OCI-LY7 (cell line): Measurements from ENCODE around the gene ISYNA1. TPM values are rescaled to one million over a fixed set of nuclear protein-coding genes. Genes with fewer than 3 reads are reported as not detected.

Experiments
- Bru-seq: library from RNA; stranded (reverse); fragments of 400-500 nt; gene quantifications from one replicate; lab custom pipeline; 2021; lab: Mats Ljungman, UMichigan
- BruChase-seq, 2 experiments: library from RNA; stranded (reverse); fragments of 400-500 nt; gene quantifications; one replicate each; lab custom pipeline; 2021; lab: Mats Ljungman, UMichigan
- BruUV-seq: library from RNA; stranded (reverse); fragments of 400-500 nt; replicated peaks from 2 replicates; lab custom pipeline; 2021; lab: Mats Ljungman, UMichigan
- CTCF ChIA-PET: fragments of 300-600 bp; sonication (Branson Sonifier 250); formaldehyde crosslinking; loops from one replicate; lab custom pipeline; 2022; ENCODE audit warnings: antibody characterized with exemption; ENCODE audit not compliant: unreplicated experiment; lab: Charles Lee
- POLR2A ChIA-PET: fragments of 300-600 bp; sonication (Branson Sonifier 250); formaldehyde crosslinking; loops from one replicate; lab custom pipeline; 2022; ENCODE audit warnings: antibody characterized with exemption; lab: Charles Lee
- DNase-seq: peaks from one replicate; pipeline ENCODE4 v3.0.0-alpha.2; 2015; ENCODE audit warnings: low spot score
- H2AFZ ChIP-seq: fragments of 200-600 bp; sonication (generic), shearing (Covaris generic); 2 replicates; pipeline ENCODE4 v1.6.1; 2014; ENCODE audit warnings: mild to moderate bottlenecking, antibody characterized with exemption, low read length, moderate library complexity
- H3K27ac ChIP-seq: fragments of 200-600 bp; sonication (generic); 2 replicates; pipeline ENCODE4 v1.5.1; 2014; ENCODE audit warnings: mixed run types, low read depth, mild to moderate bottlenecking, moderate library complexity, low read length, inconsistent platforms; ENCODE audit not compliant: poor library complexity, severe bottlenecking
- H3K36me3 ChIP-seq: fragments of 200-600 bp; sonication (generic); 2 replicates; pipeline ENCODE4 v1.6.1; 2014; ENCODE audit warnings: mild to moderate bottlenecking, antibody characterized with exemption, low read length, moderate library complexity, mixed read lengths; ENCODE audit not compliant: insufficient read depth
- H3K4me1 ChIP-seq: fragments of 200-600 bp; sonication (generic); 2 replicates; pipeline ENCODE4 v1.5.1; 2014; ENCODE audit warnings: mild to moderate bottlenecking, low read length; ENCODE audit not compliant: insufficient read depth, poor library complexity, severe bottlenecking
- H3K4me2 ChIP-seq: fragments of 200-600 bp; sonication (generic); 2 replicates; pipeline ENCODE4 v1.6.1; 2014; ENCODE audit warnings: mild to moderate bottlenecking, low read length
- H3K4me3 ChIP-seq: fragments of 200-600 bp; sonication (generic); 2 replicates; pipeline ENCODE4 v1.5.1; 2014; ENCODE audit warnings: mild to moderate bottlenecking, low read depth, low read length; ENCODE audit not compliant: poor library complexity, severe bottlenecking
- H3K79me2 ChIP-seq: fragments of 200-600 bp; sonication (generic); 2 replicates; pipeline ENCODE4 v1.6.1; 2016; ENCODE audit warnings: low read depth, mild to moderate bottlenecking, low read length, moderate library complexity, mixed read lengths; ENCODE audit not compliant: insufficient read depth
- H3K9me2 ChIP-seq: fragments of 200-600 bp; sonication (generic); 2 replicates; pipeline ENCODE4 v1.6.1; 2016; ENCODE audit warnings: mild to moderate bottlenecking, low read length, mixed read lengths; ENCODE audit not compliant: insufficient read depth
- H3K9me3 ChIP-seq: fragments of 200-600 bp; sonication (generic); 2 replicates; pipeline ENCODE4 v1.6.1; 2014; ENCODE audit warnings: mild to moderate bottlenecking, mixed run types, low read length, mixed read lengths
- H4K20me1 ChIP-seq: fragments of 200-600 bp; sonication (generic); 2 replicates; pipeline ENCODE4 v1.6.1; 2014; ENCODE audit warnings: mild to moderate bottlenecking, antibody characterized with exemption, low read length, moderate library complexity, mixed read lengths; ENCODE audit not compliant: insufficient read depth
- CTCF ChIP-seq: fragments of 200-600 bp; sonication (generic); conservative IDR thresholded peaks from 2 replicates; pipeline ENCODE4 v1.5.1; 2014; ENCODE audit warnings: mild to moderate bottlenecking, antibody characterized with exemption, low read length, moderate library complexity, mixed read lengths
- EZH2phosphoT487 ChIP-seq: fragments of 200-600 bp; sonication (generic); IDR thresholded peaks from 2 replicates; pipeline ENCODE4 v1.6.1; 2018; ENCODE audit warnings: low read depth, borderline replicate concordance, mild to moderate bottlenecking, mixed run types, antibody characterized with exemption, low read length, moderate library complexity, mixed read lengths
- intact Hi-C: fragments of 100-400 bp; cut with micrococcal nuclease; formaldehyde crosslinking; loops from one replicate; pipeline ENCODE4 v1.10.0; 2022; ENCODE audit not compliant: unreplicated experiment
- long read RNA-seq: library from polyadenylated mRNA; stranded (forward); transcript quantifications from one replicate; pipeline ENCODE4 v2.0.0, GENCODE V29; 2022
- total RNA-seq, 2 experiments: library from RNA; depleted of rRNA in 1 of 2; stranded (reverse); fragments of >200 nt in 1 of 2; shearing (Covaris generic) in 1 of 2; gene quantifications; 2 replicates each; pipeline ENCODE4 v1.2.3, GENCODE V29; 2014 to 2022

Gene ISYNA1
- total RNA-seq (2014; rRNA removed; shearing (Covaris generic)) (0.72 and 1.8 TPM in 2 replicates), total RNA-seq (2022) (8.9 and 10.9 TPM in 2 replicates), Bru-seq, nascent RNA (percentile 34 among the genes with signal in this experiment), BruChase-seq, experiment 1, labeled RNA remaining after a 6-hour chase (percentile 55 among the genes with signal in this experiment), BruChase-seq, experiment 2, labeled RNA remaining after a 2-hour chase (percentile 46 among the genes with signal in this experiment)
- long read RNA-seq, partial matches to known transcripts: 1 of 2 reads
- long read RNA-seq, other reads (novel, unspliced or antisense): 1 of 2 reads

GRCh38 chr19:18437491-18438330 is at the start of gene ISYNA1:
Gene ISYNA1 (minus strand): TSS chr19:18438133. CDS start chr19:18437979, 154 bp downstream.
- 0 out of 2 replicates have a peak, but pooled peaks cover 6% of the 10 kb centered on the region for H3K9me3 ChIP-seq
- no peak for DNase-seq
- intact Hi-C loops: no loop called here
- no peak within 1 kb of the TSS for H3K27ac ChIP-seq
- peaks cover 18% of the 10 kb centered on the region for H3K4me1 ChIP-seq
- ChIA-PET POLR2A (no interaction called here), CTCF (interaction anchor here (0.6 kb wide), 1 partner anchor 31 kb away, joined by 7 read pairs; no protein-coding TSS in a partner anchor)
- H3K4me3 ChIP-seq: peak within 1 kb of the TSS; percentile 35
- no peaks in the 10 kb centered on the region for H3K9me2 ChIP-seq
- TF ChIP-seq CTCF (no peak), EZH2phosphoT487 (no peak)
- H3K36me3 ChIP-seq: peaks cover 6% of the 10 kb centered on the region
- no peaks in the 10 kb centered on the region for H3K79me2 ChIP-seq
- no peak within 1 kb of the TSS for H2AFZ ChIP-seq
- H4K20me1 ChIP-seq: no peaks in the 10 kb centered on the region
- H3K4me2 ChIP-seq: peak within 1 kb of the TSS; percentile 60
- BruUV-seq: no TSS peak

GRCh38 chr19:18486746-18487145 is 48.8 kb upstream of the ISYNA1 start:
- H3K4me3 ChIP-seq: no peak overlapping the region
- POLR2A ChIA-PET: no interaction called here
- no peak overlapping the region for H3K27ac ChIP-seq
- no peaks in the 10 kb centered on the region for H3K79me2 ChIP-seq
- CTCF ChIA-PET: no interaction called here
- H2AFZ ChIP-seq: no peak overlapping the region
- H3K36me3 ChIP-seq: no peaks in the 10 kb centered on the region
- no peaks in the 10 kb centered on the region for H3K9me3 ChIP-seq
- H3K9me2 ChIP-seq: no peaks in the 10 kb centered on the region
- intact Hi-C loops: no loop called here
- no peaks in the 10 kb centered on the region; the same call in 1 of the 2 replicates for H4K20me1 ChIP-seq
- H3K4me2 ChIP-seq: no peak overlapping the region
- no peak for TF ChIP-seq CTCF
- TF ChIP-seq EZH2phosphoT487: no peak
- no TSS peak for BruUV-seq
- DNase-seq: no peak
- H3K4me1 ChIP-seq: no peaks in the 10 kb centered on the region
